ENCODE results near the gene TMEM205. TPM values are rescaled to one million over a fixed set of nuclear protein-coding genes. Genes with fewer than 3 reads are reported as not detected.
"Not testable (repeated sequence)": the region's sequence is repeated elsewhere in the genome, so short reads cannot be mapped to it uniquely, and the experiment has no call there.

The TMEM205 gene
- total RNA-seq, 1 experiment from 2014 or later, result 82.0 TPM

- peaks cover 41% of the 10 kb centered on the region for H3K36me3 Mint-ChIP-seq (ENCODE audit: insufficient read depth, unreplicated experiment)
- peak; percentile 33 for TF ChIP-seq CTCF (IDR thresholded peaks at IDR 0.05; ENCODE audit: unreplicated experiment)
- no peaks in the 10 kb centered on the region for H3K27me3 Mint-ChIP-seq (ENCODE audit: unreplicated experiment)
- CTCF ChIA-PET, result interaction anchor here (0.6 to 1.8 kb wide), 12 partner anchors 19 to 238 kb away, joined by 3 to 15 read pairs (median 4); partner anchors contain the start of genes CCDC159, ECSIT, KANK2 and ODAD3
- peak; percentile 95 for DNase-seq
- BruUV-seq (replicated peaks), result no TSS peak
- no peaks in the 10 kb centered on the region for H3K9me3 Mint-ChIP-seq (ENCODE audit: low read depth, unreplicated experiment)
- H3K4me3 Mint-ChIP-seq (ENCODE audit: low read depth, unreplicated experiment), result peak overlapping the region; percentile 80
- H3K4me1 Mint-ChIP-seq (ENCODE audit: low read depth, unreplicated experiment), result peaks cover 29% of the 10 kb centered on the region
- H3K27ac Mint-ChIP-seq (ENCODE audit: unreplicated experiment), result peak overlapping the region; percentile 90
- intact Hi-C loops (cut with micrococcal nuclease; ENCODE audit: unreplicated experiment), result loop anchor here (5.0 kb wide), 2 partner anchors 36 to 89 kb away; partner anchors contain the start of gene RGL3
Measured at GRCh38 chr19:11380653-11381537, 34.8 kb upstream of the TMEM205 start.

- Mint-ChIP-seq H3K4me3 (ENCODE audit: low read depth, unreplicated experiment) (peak overlapping the region; percentile 80), H3K36me3 (ENCODE audit: insufficient read depth, unreplicated experiment) (peaks cover 41% of the 10 kb centered on the region), H3K4me1 (ENCODE audit: low read depth, unreplicated experiment) (peaks cover 29% of the 10 kb centered on the region), H3K27me3 (ENCODE audit: unreplicated experiment) (no peaks in the 10 kb centered on the region), H3K27ac (ENCODE audit: unreplicated experiment) (no peak overlapping the region), H3K9me3 (ENCODE audit: low read depth, unreplicated experiment) (no peaks in the 10 kb centered on the region)
- DNase-seq, result no peak
- TF ChIP-seq CTCF (IDR thresholded peaks at IDR 0.05; ENCODE audit: unreplicated experiment), result no peak
- intact Hi-C loops (cut with micrococcal nuclease; ENCODE audit: unreplicated experiment), result loop anchor here (5.0 to 10.0 kb wide), 3 partner anchors 37 to 88 kb away; partner anchors contain the start of gene RGL3
- CTCF ChIA-PET, result no interaction called here
- BruUV-seq (replicated peaks), result no TSS peak
Measured at GRCh38 chr19:11379857-11380350, 33.8 kb upstream of the TMEM205 start.

- CTCF ChIA-PET; BruUV-seq (replicated peaks); H3K27ac Mint-ChIP-seq (ENCODE audit: unreplicated experiment); H3K9me3 Mint-ChIP-seq (ENCODE audit: low read depth, unreplicated experiment); DNase-seq; H3K4me3 Mint-ChIP-seq (ENCODE audit: low read depth, unreplicated experiment); H3K27me3 Mint-ChIP-seq (ENCODE audit: unreplicated experiment): not testable (repeated sequence)
- Mint-ChIP-seq H3K36me3 (ENCODE audit: insufficient read depth, unreplicated experiment) (peaks cover 41% of the 10 kb centered on the region), H3K4me1 (ENCODE audit: low read depth, unreplicated experiment) (peaks cover 29% of the 10 kb centered on the region)
- intact Hi-C loops (cut with micrococcal nuclease; ENCODE audit: unreplicated experiment), result loop anchor here (10.0 kb wide), 1 partner anchor 55 kb away; no protein-coding TSS in a partner anchor
Measured at GRCh38 chr19:11379269-11379845, 33.3 kb upstream of the TMEM205 start.

GRCh38 chr19:11378319-11379189 lies 32.5 kb upstream of the TMEM205 start:
- peak overlapping the region; percentile 60 for H3K27ac Mint-ChIP-seq (ENCODE audit: unreplicated experiment)
- peaks cover 41% of the 10 kb centered on the region for H3K36me3 Mint-ChIP-seq (ENCODE audit: insufficient read depth, unreplicated experiment)
- H3K27me3 Mint-ChIP-seq (ENCODE audit: unreplicated experiment), result no peaks in the 10 kb centered on the region
- peak; percentile 45 for DNase-seq
- no TSS peak for BruUV-seq (replicated peaks)
- CTCF ChIA-PET, result no interaction called here
- peaks cover 29% of the 10 kb centered on the region for H3K4me1 Mint-ChIP-seq (ENCODE audit: low read depth, unreplicated experiment)
- TF ChIP-seq CTCF (IDR thresholded peaks at IDR 0.05; ENCODE audit: unreplicated experiment), result no peak
- no peaks in the 10 kb centered on the region for H3K9me3 Mint-ChIP-seq (ENCODE audit: low read depth, unreplicated experiment)
- no peak overlapping the region for H3K4me3 Mint-ChIP-seq (ENCODE audit: low read depth, unreplicated experiment)
- intact Hi-C loops (cut with micrococcal nuclease; ENCODE audit: unreplicated experiment), result loop anchor here (10.0 kb wide), 1 partner anchor 54 kb away; no protein-coding TSS in a partner anchor

All from Calu3 (cell line).